Measurements from ENCODE around the gene SORCS2.

DNA sequence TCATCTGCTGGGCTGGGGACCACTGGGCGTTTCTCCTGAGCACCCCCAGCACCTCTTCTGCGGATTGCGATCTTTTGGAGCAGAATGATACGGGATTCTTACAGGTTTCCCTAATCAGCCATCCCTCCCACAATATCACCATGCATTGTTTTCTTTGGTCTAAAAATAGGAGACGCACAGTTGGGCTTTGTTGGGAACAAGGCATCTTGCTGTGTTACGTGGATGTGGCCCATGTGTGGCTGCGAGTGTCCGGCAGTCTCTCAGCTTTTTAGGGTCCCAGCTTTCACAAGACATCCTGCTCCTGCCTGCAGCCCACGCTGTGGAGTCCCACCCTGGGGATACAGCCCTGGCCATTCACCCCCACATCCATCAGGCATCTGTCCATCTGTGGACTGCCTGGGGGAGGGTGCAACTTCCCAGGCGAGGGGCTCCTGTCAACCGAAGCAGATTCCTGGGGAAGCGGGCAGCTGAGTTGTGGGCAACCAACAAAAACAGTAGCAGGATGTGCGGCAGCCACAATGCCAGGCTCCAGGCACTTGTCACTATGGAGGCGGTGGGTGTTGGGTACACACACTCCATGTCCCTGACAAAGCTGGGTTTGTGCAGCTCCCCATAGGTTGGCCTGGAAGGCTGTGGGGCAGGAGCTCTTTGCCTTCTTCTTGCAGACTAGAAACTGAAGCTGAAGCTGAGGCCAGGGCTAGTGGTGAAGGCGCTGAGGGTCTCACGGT is 427.9 kb downstream of the SORCS2 start:
- TF ChIP-seq, protein P1, sequence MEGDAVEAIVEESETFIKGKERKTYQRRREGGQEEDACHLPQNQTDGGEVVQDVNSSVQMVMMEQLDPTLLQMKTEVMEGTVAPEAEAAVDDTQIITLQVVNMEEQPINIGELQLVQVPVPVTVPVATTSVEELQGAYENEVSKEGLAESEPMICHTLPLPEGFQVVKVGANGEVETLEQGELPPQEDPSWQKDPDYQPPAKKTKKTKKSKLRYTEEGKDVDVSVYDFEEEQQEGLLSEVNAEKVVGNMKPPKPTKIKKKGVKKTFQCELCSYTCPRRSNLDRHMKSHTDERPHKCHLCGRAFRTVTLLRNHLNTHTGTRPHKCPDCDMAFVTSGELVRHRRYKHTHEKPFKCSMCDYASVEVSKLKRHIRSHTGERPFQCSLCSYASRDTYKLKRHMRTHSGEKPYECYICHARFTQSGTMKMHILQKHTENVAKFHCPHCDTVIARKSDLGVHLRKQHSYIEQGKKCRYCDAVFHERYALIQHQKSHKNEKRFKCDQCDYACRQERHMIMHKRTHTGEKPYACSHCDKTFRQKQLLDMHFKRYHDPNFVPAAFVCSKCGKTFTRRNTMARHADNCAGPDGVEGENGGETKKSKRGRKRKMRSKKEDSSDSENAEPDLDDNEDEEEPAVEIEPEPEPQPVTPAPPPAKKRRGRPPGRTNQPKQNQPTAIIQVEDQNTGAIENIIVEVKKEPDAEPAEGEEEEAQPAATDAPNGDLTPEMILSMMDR (IDR thresholded peaks at IDR 0.05): no peak
- no peak for TF ChIP-seq POLR2A (IDR thresholded peaks at IDR 0.05)
